Measurements from ENCODE around the gene BANP.
"Not testable (repeated sequence)": the region's sequence is repeated elsewhere in the genome, so short reads cannot be mapped to it uniquely, and the experiment has no call there.

Gene BANP

DNA sequence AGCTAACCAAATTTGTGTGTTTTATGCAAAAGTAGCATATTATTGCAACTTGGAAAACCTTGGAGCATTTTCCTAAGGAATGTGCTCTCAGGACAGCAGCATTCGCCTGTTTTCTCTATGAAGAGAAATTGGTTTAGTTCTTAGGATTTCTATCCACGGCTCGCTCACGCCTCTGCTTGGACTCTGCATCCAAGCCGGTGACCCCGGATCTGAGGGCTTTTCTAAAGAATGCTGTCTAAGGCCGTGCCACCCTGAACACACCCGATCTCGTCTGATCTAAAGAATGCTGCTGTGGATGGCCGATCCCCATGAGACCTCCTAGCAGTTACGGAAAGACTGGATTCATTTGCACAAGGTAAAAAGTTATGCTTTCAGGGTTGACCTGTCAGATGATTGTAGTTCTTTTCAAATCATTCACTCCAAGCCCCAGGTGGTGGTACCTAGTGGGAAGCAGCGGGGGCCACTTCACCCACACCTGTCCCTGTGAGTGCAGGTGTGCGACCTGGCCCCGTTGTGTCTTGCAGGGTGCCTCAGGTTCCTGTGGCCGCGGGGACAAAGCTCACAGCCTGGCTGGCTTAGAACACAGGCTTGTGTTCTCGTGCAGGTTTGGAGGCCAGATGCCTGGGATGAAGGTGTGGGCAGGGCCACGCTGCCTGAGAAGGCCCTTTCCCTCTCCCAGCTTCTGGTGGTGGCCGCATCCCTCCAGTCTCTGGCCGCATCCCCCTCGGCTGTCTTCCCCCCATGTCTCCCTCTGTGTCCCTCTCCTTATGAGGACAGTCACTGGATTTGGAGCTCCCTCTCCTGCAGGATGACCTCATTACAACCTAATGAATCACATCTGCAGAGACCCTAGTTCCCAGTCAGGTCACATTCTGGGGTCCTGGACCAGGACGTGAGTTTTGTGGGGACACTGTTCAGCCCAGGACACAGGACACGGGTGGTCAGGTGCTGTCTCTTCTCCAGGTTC, 71.1 kb downstream of the BANP start:
- H3K27me3 Mint-ChIP-seq (ENCODE audit: low read depth), result peaks cover 3% of the 10 kb centered on the region
- TF ChIP-seq, protein P1, sequence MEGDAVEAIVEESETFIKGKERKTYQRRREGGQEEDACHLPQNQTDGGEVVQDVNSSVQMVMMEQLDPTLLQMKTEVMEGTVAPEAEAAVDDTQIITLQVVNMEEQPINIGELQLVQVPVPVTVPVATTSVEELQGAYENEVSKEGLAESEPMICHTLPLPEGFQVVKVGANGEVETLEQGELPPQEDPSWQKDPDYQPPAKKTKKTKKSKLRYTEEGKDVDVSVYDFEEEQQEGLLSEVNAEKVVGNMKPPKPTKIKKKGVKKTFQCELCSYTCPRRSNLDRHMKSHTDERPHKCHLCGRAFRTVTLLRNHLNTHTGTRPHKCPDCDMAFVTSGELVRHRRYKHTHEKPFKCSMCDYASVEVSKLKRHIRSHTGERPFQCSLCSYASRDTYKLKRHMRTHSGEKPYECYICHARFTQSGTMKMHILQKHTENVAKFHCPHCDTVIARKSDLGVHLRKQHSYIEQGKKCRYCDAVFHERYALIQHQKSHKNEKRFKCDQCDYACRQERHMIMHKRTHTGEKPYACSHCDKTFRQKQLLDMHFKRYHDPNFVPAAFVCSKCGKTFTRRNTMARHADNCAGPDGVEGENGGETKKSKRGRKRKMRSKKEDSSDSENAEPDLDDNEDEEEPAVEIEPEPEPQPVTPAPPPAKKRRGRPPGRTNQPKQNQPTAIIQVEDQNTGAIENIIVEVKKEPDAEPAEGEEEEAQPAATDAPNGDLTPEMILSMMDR (IDR thresholded peaks at IDR 0.05; ENCODE audit: unreplicated experiment in 3 of 3), result no peak
- H3K27ac Mint-ChIP-seq, result no peak overlapping the region
- H3K36me3 Mint-ChIP-seq (ENCODE audit: low read depth), result peaks cover 12% of the 10 kb centered on the region
- no peak overlapping the region for H3K4me3 Mint-ChIP-seq
- H3K4me1 Mint-ChIP-seq, result peaks cover 13% of the 10 kb centered on the region
- no peaks in the 10 kb centered on the region for H3K9me3 Mint-ChIP-seq

DNA sequence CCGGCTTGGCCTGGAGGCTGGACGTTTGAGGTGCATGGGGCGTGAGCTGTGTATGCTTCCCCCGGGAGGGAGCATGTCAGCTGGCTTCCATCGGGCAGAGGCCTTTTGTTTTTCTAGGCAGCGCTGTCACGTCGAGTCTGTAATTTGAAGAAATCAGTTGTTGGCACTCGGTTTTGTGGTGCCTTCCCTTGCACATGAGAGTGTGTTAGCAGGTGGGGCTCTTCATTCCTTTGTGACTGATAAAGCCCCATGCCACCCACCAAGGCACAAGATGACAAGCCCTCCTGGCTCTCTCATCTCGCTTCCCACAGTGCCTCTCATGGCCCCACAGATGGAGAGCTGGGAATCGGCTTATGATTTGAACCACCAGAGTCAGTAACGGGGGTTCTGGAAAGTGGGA, 72.1 kb downstream of the BANP start:
- Mint-ChIP-seq H3K27ac (no peak overlapping the region), H3K4me3 (no peak overlapping the region), H3K36me3 (ENCODE audit: low read depth) (peaks cover 16% of the 10 kb centered on the region), H3K4me1 (peaks cover 13% of the 10 kb centered on the region), H3K27me3 (ENCODE audit: low read depth) (peaks cover 3% of the 10 kb centered on the region), H3K9me3 (no peaks in the 10 kb centered on the region)
- TF ChIP-seq, protein P1 (IDR thresholded peaks at IDR 0.05; ENCODE audit: unreplicated experiment in 3 of 3), result no peak

DNA sequence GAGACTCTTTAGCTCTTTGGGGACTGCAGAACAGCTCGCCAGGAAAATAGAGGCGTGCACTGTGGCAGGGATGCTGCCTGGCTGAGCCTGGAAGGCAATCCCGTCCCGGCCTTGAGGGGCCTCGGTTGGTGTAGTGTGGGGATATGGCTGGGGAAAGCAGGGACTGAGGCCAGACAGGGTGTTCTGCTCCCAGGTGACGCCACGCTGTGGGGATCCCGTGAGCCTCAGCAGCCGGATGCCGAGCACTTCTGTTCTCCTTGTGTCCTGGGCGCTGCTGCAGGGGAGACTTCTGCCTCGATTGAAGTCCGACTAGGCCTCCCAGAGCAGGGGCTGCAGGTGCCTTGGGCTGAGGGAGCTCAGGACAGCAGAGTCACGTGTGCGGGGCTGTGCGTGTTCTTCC, 72.6 kb downstream of the BANP start:
- TF ChIP-seq, protein P1 (IDR thresholded peaks at IDR 0.05; ENCODE audit: unreplicated experiment in 3 of 3), result no peak
- H3K36me3 Mint-ChIP-seq (ENCODE audit: low read depth), result peaks cover 20% of the 10 kb centered on the region
- H3K27ac Mint-ChIP-seq, result no peak overlapping the region
- no peak overlapping the region for H3K4me3 Mint-ChIP-seq
- H3K9me3 Mint-ChIP-seq, result no peaks in the 10 kb centered on the region
- H3K4me1 Mint-ChIP-seq, result peaks cover 13% of the 10 kb centered on the region
- peaks cover 3% of the 10 kb centered on the region for H3K27me3 Mint-ChIP-seq (ENCODE audit: low read depth)

DNA sequence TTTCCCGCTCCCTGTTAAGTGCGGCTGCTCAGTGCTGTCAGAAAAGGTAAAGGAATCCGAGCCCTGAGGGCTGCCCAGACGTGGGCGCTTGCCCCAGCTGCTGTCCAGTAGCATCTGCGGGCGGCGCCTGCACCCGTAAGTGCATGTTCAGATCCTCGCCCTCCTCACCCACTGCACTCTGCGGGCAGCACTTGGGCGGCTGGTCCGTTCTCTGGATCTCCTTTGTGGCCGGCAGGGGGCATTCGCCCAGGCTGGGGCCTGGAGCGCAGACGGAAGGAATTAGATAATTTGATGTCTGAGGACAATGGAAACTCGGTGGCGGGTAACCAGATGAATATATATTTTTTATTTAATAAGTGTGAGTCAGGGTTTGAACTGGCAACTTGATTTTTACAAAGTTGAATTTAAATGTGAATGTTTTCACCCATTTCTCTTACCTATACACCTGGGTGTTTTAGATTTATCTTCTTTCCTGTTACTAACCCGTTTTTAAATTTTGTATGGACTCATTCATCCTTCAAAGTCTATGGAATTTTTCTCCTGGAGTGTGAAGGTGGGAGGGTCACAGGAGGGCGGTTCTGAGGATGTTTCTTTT, 73.4 kb downstream of the BANP start:
- Mint-ChIP-seq H3K4me1 (peaks cover 13% of the 10 kb centered on the region), H3K36me3 (ENCODE audit: low read depth) (peaks cover 21% of the 10 kb centered on the region), H3K27ac (peak overlapping the region; percentile 50 to 75 (median 53))
- not testable (repeated sequence) for H3K9me3 Mint-ChIP-seq; H3K27me3 Mint-ChIP-seq (ENCODE audit: low read depth); H3K4me3 Mint-ChIP-seq
- TF ChIP-seq, protein P1 (IDR thresholded peaks at IDR 0.05; ENCODE audit: unreplicated experiment in 3 of 3), result peak; percentile 63 to 69 (median 68)

DNA sequence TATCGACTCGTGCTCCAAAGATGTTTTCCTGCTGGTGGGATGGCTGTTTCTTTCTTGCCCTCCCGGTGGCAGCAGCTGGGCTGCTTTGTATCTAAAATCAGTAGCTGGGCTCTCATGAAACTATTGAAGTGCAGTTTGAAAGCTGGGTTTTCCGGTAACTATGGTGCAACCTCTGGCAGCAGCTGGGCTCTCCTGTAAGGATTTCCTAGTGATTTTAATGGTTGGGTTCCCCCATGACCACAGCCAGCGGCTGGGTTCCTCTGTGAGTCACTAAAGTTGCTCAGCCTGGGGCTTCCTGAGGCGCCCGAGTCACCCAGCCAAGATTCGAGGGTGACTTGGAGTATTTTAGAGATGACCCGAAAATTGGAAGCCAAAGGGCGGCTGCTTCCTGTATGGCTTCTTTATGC, 73.9 kb downstream of the BANP start:
- peaks cover 26% of the 10 kb centered on the region for H3K36me3 Mint-ChIP-seq (ENCODE audit: low read depth)
- H3K9me3 Mint-ChIP-seq, result not testable (repeated sequence)
- peak overlapping the region; percentile 50 to 75 (median 53) for H3K27ac Mint-ChIP-seq

DNA sequence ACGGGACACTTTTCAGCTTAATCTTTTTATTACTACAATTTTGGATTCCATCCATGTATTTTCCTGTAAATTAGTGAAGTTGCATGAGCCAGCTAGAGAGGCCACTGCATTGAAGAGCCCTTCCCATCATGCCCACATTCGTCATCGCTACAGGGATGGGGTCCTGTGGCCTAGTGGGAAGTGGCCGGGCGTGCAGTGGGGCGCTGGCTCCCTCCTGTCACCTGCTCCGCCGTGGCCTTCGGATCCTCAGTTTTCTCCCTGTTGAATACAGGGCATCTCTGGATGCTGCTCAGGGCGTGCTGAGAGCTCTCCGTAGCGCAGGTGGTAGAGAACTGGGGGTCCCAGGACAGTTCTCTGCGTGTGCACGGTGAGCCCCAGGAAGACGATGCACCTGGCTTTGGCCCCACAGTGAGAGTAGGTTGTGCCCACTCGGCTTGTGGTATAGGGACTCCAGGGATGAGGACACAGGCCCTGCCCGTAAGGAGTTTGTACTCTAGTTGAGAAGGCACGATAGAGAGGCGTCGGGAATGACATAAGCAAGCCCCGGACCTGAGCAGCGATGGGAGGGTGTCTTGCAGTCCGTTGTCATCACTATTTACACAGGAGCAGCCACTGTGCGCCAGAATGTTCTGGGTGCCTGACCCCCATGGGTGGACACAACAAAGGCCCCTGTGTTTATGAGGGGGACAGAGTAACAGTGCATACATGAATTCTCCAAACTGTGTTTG, 74.8 kb downstream of the BANP start:
- H3K27me3 Mint-ChIP-seq (ENCODE audit: low read depth); H3K9me3 Mint-ChIP-seq; H3K4me3 Mint-ChIP-seq; H3K27ac Mint-ChIP-seq: not testable (repeated sequence)
- Mint-ChIP-seq H3K36me3 (ENCODE audit: low read depth) (peaks cover 30% of the 10 kb centered on the region), H3K4me1 (peaks cover 13% of the 10 kb centered on the region)

More for the DNA sequence above, 73.9 kb downstream of the BANP start:
- H3K4me1 Mint-ChIP-seq, result peaks cover 13% of the 10 kb centered on the region
- not testable (repeated sequence) for H3K4me3 Mint-ChIP-seq; H3K27me3 Mint-ChIP-seq (ENCODE audit: low read depth)

Measured in nephron (organoid).